IMR-90 (cell line): ENCODE data around the gene PARP6. TPM values are rescaled to one million over a fixed set of nuclear protein-coding genes. Genes with fewer than 3 reads are reported as not detected.

Source experiments
- ATAC-seq: fragments of 200-7000 bp; cut with Tn5 transposase; 2 replicates; pipeline ENCODE4 v1.9.1; 2020; ENCODE audit warnings: low read depth, mild to moderate bottlenecking, moderate library complexity
- BruUV-seq: library from RNA; stranded (reverse); fragments of 400-500 nt; replicated peaks from 2 replicates; lab custom pipeline; 2021; lab: Mats Ljungman, UMichigan
- CTCF ChIA-PET: fragments of 300-600 bp; formaldehyde crosslinking; extraction: SDS; loops from one replicate; lab custom pipeline; 2021; ENCODE audit warnings: antibody characterized with exemption; lab: Yijun Ruan, JAX
- POLR2A ChIA-PET: fragments of 300-600 bp; sonication (Branson Sonifier 250); formaldehyde crosslinking; loops from one replicate; lab custom pipeline; 2022; ENCODE audit warnings: antibody characterized with exemption; ENCODE audit not compliant: unreplicated experiment; lab: Charles Lee
- DNase-seq: peaks from one replicate; pipeline ENCODE4 v3.0.0; 2013
- H2AFZ ChIP-seq: replicated peaks from 2 replicates; pipeline ENCODE3; 2013; ENCODE audit warnings: low read length, mild to moderate bottlenecking; ENCODE audit not compliant: poor library complexity
- H2AK5ac ChIP-seq: 2 replicates; pipeline ENCODE4 v1.6.1; 2013; ENCODE audit warnings: low read depth, low read length, inconsistent platforms
- H2AK9ac ChIP-seq: replicated peaks from 2 replicates; pipeline ENCODE3; 2013; ENCODE audit warnings: mild to moderate bottlenecking, low read depth, low read length, moderate library complexity; ENCODE audit not compliant: poor library complexity
- H2BK120ac ChIP-seq: 2 replicates; pipeline ENCODE4 v1.6.1; 2013; ENCODE audit warnings: low read depth, low read length, inconsistent platforms
- H2BK15ac ChIP-seq: 3 replicates; pipeline ENCODE4 v1.6.1; 2013; ENCODE audit warnings: low read depth, low read length, inconsistent platforms
- H2BK20ac ChIP-seq: 2 replicates; pipeline ENCODE4 v1.6.1; 2013; ENCODE audit warnings: low read depth, mild to moderate bottlenecking, inconsistent platforms, low read length, moderate library complexity
- H2BK5ac ChIP-seq: 2 replicates; pipeline ENCODE4 v1.6.1; 2013; ENCODE audit warnings: mild to moderate bottlenecking, low read depth, low read length, inconsistent platforms; ENCODE audit not compliant: poor library complexity, severe bottlenecking
- H3K14ac ChIP-seq: replicated peaks from 2 replicates; pipeline ENCODE4 v1.6.1; 2013; ENCODE audit warnings: low read depth, low read length, inconsistent platforms
- H3K18ac ChIP-seq: 2 replicates; pipeline ENCODE4 v1.6.1; 2013; ENCODE audit warnings: low read depth, low read length, control low read depth
- H3K23ac ChIP-seq: 2 replicates; pipeline ENCODE4 v1.6.1; 2013; ENCODE audit warnings: low read depth, low read length, inconsistent platforms
- H3K27ac ChIP-seq: 2 replicates; pipeline ENCODE4 v1.5.1; 2013; ENCODE audit warnings: mild to moderate bottlenecking, control low read depth, low read length; ENCODE audit not compliant: insufficient read depth
- H3K27me3 ChIP-seq: 2 replicates; pipeline ENCODE4 v1.6.1; 2013; ENCODE audit warnings: low read length; ENCODE audit not compliant: control insufficient read depth, insufficient read depth
- H3K36me3 ChIP-seq: 2 replicates; pipeline ENCODE4 v1.6.1; 2013; ENCODE audit warnings: low read length, mixed read lengths; ENCODE audit not compliant: control insufficient read depth, insufficient read depth
- H3K4ac ChIP-seq: 2 replicates; pipeline ENCODE4 v1.6.1; 2013; ENCODE audit warnings: low read depth, low read length, inconsistent platforms
- H3K4me1 ChIP-seq: 2 replicates; pipeline ENCODE4 v1.6.1; 2013; ENCODE audit warnings: low read length, mixed read lengths; ENCODE audit not compliant: control insufficient read depth, insufficient read depth
- H3K4me2 ChIP-seq: 2 replicates; pipeline ENCODE4 v1.6.1; 2013; ENCODE audit warnings: low read depth, mild to moderate bottlenecking, control low read depth, low read length, moderate library complexity
- H3K4me3 ChIP-seq: 2 replicates; pipeline ENCODE4 v1.5.1; 2013; ENCODE audit warnings: low read depth, mild to moderate bottlenecking, control low read depth, low read length, moderate library complexity; ENCODE audit not compliant: insufficient read depth
- H3K56ac ChIP-seq: 2 replicates; pipeline ENCODE4 v1.6.1; 2013; ENCODE audit warnings: low read length, inconsistent platforms; ENCODE audit not compliant: insufficient read depth; ENCODE audit errors: extremely low read depth
- H3K79me1 ChIP-seq, 2 experiments: 2 replicates each; pipeline ENCODE4 v1.6.1; 2013; ENCODE audit warnings: low read length in 2 of 2, inconsistent platforms in 1 of 2, low read depth in 1 of 2
- H3K9ac ChIP-seq: 2 replicates; pipeline ENCODE4 v1.6.1; 2013; ENCODE audit warnings: low read depth, low read length, control low read depth
- H3K9me1 ChIP-seq: 2 replicates; pipeline ENCODE4 v1.6.1; 2013; ENCODE audit warnings: low read length, inconsistent platforms; ENCODE audit not compliant: insufficient read depth
- H3K9me3 ChIP-seq: 2 replicates; pipeline ENCODE4 v1.6.1; 2013; ENCODE audit warnings: low read length; ENCODE audit not compliant: control insufficient read depth, insufficient read depth
- H4K20me1 ChIP-seq: 2 replicates; pipeline ENCODE4 v1.6.1; 2013; ENCODE audit warnings: low read length, inconsistent platforms; ENCODE audit not compliant: insufficient read depth
- H4K5ac ChIP-seq: 2 replicates; pipeline ENCODE4 v1.6.1; 2013; ENCODE audit warnings: mild to moderate bottlenecking, low read depth, low read length, control low read depth
- H4K8ac ChIP-seq, 2 experiments: 2 replicates each; pipeline ENCODE4 v1.6.1; 2013; ENCODE audit warnings: low read depth in 2 of 2, low read length in 2 of 2, control low read depth in 1 of 2, inconsistent platforms in 1 of 2
- H4K91ac ChIP-seq: 2 replicates; pipeline ENCODE4 v1.6.1; 2013; ENCODE audit warnings: low read depth, low read length, inconsistent platforms; ENCODE audit not compliant: insufficient read depth
- BHLHE40 ChIP-seq: fragments of 150-350 bp; IDR thresholded peaks from 2 replicates; pipeline ENCODE4 v1.6.1; 2016; ENCODE audit warnings: mild to moderate bottlenecking, low read depth, low read length
- FOS ChIP-seq: fragments of 150-350 bp; IDR thresholded peaks from 2 replicates; pipeline ENCODE4 v1.6.1; 2016; ENCODE audit warnings: low read depth, low read length
- MAFK ChIP-seq: IDR thresholded peaks from 2 replicates; pipeline ENCODE4 v1.6.1; 2012; ENCODE audit warnings: low read depth, low read length, improper control_type of control experiment
- MAZ ChIP-seq: IDR thresholded peaks from 2 replicates; pipeline ENCODE4 v1.6.1; 2012; ENCODE audit warnings: low read depth, mild to moderate bottlenecking, low read length, improper control_type of control experiment, moderate library complexity, borderline replicate concordance
- NFE2L2 ChIP-seq: fragments of 150-350 bp; IDR thresholded peaks from 2 replicates; pipeline ENCODE4 v1.6.1; 2016; ENCODE audit warnings: low read depth, mild to moderate bottlenecking, low read length
- RAD21 ChIP-seq: IDR thresholded peaks from 2 replicates; pipeline ENCODE4 v1.6.1; 2012; ENCODE audit warnings: low read length, improper control_type of control experiment
- RCOR1 ChIP-seq: IDR thresholded peaks from 2 replicates; pipeline ENCODE4 v1.6.1; 2012; ENCODE audit warnings: mild to moderate bottlenecking, low read length, improper control_type of control experiment; ENCODE audit not compliant: insufficient replicate concordance
- SMC3 ChIP-seq: fragments of 150-350 bp; IDR thresholded peaks from 2 replicates; pipeline ENCODE4 v1.6.1; 2016; ENCODE audit warnings: low read depth, mild to moderate bottlenecking, antibody characterized with exemption, low read length, moderate library complexity
- WGBS, 2 experiments: methylation state at CpG; one replicate each; pipeline versions ENCODE4 v1.1.5 to v1.1.7; 2013; ENCODE audit warnings: missing lambda C conversion rate in 2 of 2; ENCODE audit not compliant: insufficient read length in 1 of 2; ENCODE audit errors: extremely low coverage in 2 of 2; 5-methylcytosine and 5-hydroxymethylcytosine counted together
- dilution Hi-C: fragments of 300-500 bp; cut with HindIII; formaldehyde crosslinking; loops from one replicate; pipeline ENCODE4 v1.14.3; 2018; ENCODE audit warnings: low sequenced_read_pairs; ENCODE audit not compliant: unreplicated experiment
- in situ Hi-C: fragments of 300-500 bp; cut with MboI; formaldehyde crosslinking; loops from 3 replicates; pipeline ENCODE4 v1.14.3; 2019; ENCODE audit warnings: low sequenced_read_pairs, inconsistent platforms, mixed read lengths
- intact Hi-C: fragments of 100-400 bp; cut with micrococcal nuclease; formaldehyde crosslinking; loops from 2 replicates; pipeline ENCODE4 v1.10.0; 2022
- polyA plus RNA-seq, 3 experiments: library from polyadenylated mRNA; depleted of rRNA; stranded (reverse); fragments of >200 nt; gene quantifications; 2 replicates each; pipeline ENCODE4 v1.2.3, GENCODE V29; 2012; ENCODE audit warnings: low replicate concordance in 1 of 3
- total RNA-seq: library from RNA; depleted of rRNA; stranded (reverse); fragments of >200 nt; gene quantifications from 2 replicates; pipeline ENCODE4 v1.2.3, GENCODE V29; 2012
- TF ChIP-seq, protein P1 (sequence below): fragments of 150-350 bp; IDR thresholded peaks from 2 replicates; pipeline ENCODE4 v1.6.1; 2016; ENCODE audit warnings: low read depth, mild to moderate bottlenecking, low read length, moderate library complexity, borderline replicate concordance
- TF ChIP-seq, protein P2 (sequence below): fragments of 150-350 bp; IDR thresholded peaks from 2 replicates; pipeline ENCODE4 v1.6.1; 2017; ENCODE audit warnings: mild to moderate bottlenecking, antibody characterized with exemption, low read length, low read depth

The PARP6 gene
- total and polyA plus RNA-seq, 2 of the 4 experiments (the other 2 are of a cell fraction): 13.4 to 45.1 TPM

DNA sequence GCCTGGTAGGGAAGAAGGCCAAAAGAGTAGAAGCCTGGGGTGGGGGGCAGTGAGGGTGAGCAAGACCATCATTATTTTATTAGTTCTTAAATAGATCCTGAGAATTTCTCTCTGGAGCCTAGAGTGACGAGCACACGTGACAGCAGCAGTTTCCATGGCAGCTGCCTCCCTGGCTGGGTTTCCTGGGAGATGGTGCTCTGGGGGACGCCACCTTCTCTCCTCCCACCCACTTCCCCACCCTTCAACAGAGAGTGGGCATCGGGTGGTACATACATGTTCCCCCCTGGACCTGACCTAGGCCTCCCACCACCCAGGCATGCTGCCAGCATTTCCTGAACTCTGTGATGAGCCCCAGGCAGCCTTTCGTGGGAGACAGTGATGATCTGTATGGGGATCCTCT is 34.7 kb upstream of the PARP6 start:
- peaks cover 23% of the 10 kb centered on the region for H3K27me3 ChIP-seq
- no CpG with 5 or more reads among the region's 5 CpGs for WGBS, 2 experiments
- no peak overlapping the region for H3K18ac ChIP-seq
- no peak overlapping the region for H2BK15ac ChIP-seq
- H3K56ac ChIP-seq: no peak overlapping the region
- no peak overlapping the region for H3K27ac ChIP-seq
- H3K9ac ChIP-seq: no peak overlapping the region
- no peak overlapping the region for H2BK5ac ChIP-seq
- no peak overlapping the region for H3K4me3 ChIP-seq
- H2BK20ac ChIP-seq: no peak overlapping the region
- no peak overlapping the region for H2AFZ ChIP-seq
- no peak for DNase-seq
- ChIA-PET CTCF (no interaction called here), POLR2A (no interaction called here)
- H4K8ac ChIP-seq: no peak overlapping the region
- no peak overlapping the region for H3K14ac ChIP-seq
- H3K79me1 ChIP-seq: no peaks in the 10 kb centered on the region
- no peak overlapping the region for H2AK5ac ChIP-seq
- H3K36me3 ChIP-seq: no peaks in the 10 kb centered on the region
- no peaks in the 10 kb centered on the region for H3K9me3 ChIP-seq
- TF ChIP-seq FOS (no peak), RCOR1 (no peak), MAFK (no peak), BHLHE40 (no peak), NFE2L2 (no peak), MAZ (no peak), RAD21 (no peak), SMC3 (no peak)
- TF ChIP-seq, protein P1, sequence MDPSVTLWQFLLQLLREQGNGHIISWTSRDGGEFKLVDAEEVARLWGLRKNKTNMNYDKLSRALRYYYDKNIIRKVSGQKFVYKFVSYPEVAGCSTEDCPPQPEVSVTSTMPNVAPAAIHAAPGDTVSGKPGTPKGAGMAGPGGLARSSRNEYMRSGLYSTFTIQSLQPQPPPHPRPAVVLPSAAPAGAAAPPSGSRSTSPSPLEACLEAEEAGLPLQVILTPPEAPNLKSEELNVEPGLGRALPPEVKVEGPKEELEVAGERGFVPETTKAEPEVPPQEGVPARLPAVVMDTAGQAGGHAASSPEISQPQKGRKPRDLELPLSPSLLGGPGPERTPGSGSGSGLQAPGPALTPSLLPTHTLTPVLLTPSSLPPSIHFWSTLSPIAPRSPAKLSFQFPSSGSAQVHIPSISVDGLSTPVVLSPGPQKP: no peak
- TF ChIP-seq, protein P2, sequence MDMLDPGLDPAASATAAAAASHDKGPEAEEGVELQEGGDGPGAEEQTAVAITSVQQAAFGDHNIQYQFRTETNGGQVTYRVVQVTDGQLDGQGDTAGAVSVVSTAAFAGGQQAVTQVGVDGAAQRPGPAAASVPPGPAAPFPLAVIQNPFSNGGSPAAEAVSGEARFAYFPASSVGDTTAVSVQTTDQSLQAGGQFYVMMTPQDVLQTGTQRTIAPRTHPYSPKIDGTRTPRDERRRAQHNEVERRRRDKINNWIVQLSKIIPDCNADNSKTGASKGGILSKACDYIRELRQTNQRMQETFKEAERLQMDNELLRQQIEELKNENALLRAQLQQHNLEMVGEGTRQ: no peak
- in situ Hi-C loops: loop anchor here (10.0 kb wide), 1 partner anchor 368 kb away; no protein-coding TSS in a partner anchor
- no peak overlapping the region for H4K5ac ChIP-seq
- H3K9me1 ChIP-seq: no peaks in the 10 kb centered on the region
- H4K20me1 ChIP-seq: 0 out of 2 replicates have a peak, but pooled peaks cover 3% of the 10 kb centered on the region
- H3K4ac ChIP-seq: no peak overlapping the region
- intact Hi-C loops: no loop called here
- peaks cover 3% of the 10 kb centered on the region; the same call in 1 of the 2 replicates for H3K4me1 ChIP-seq
- no peak overlapping the region for H2AK9ac ChIP-seq
- H3K4me2 ChIP-seq: no peak overlapping the region
- dilution Hi-C loops: no loop called here
- BruUV-seq: no TSS peak
- H2BK120ac ChIP-seq: no peak overlapping the region
- ATAC-seq: no peak
- H3K23ac ChIP-seq: no peak overlapping the region
- no peak overlapping the region for H4K91ac ChIP-seq
